Caco-2 (cell line): Measurements from ENCODE around the gene BICD2. TPM values are rescaled to one million over a fixed set of nuclear protein-coding genes. Genes with fewer than 3 reads are reported as not detected.

Experiments used
- BruUV-seq: library from RNA; stranded (reverse); fragments of 400-500 nt; replicated peaks from 2 replicates; lab custom pipeline; 2021; lab: Mats Ljungman, UMichigan
- CTCF ChIA-PET: fragments of 300-600 bp; sonication (Branson Sonifier 250); formaldehyde crosslinking; loops from one replicate; lab custom pipeline; 2022; ENCODE audit warnings: antibody characterized with exemption; lab: Charles Lee
- POLR2A ChIA-PET: fragments of 300-600 bp; sonication (Branson Sonifier 250); formaldehyde crosslinking; loops from one replicate; lab custom pipeline; 2022; ENCODE audit warnings: antibody characterized with exemption; lab: Charles Lee
- DNase-seq, 2 experiments: peaks; one replicate each; pipeline versions ENCODE4 v3.0.0 to v3.0.0-alpha.2; 2020 to 2022
- H3K27me3 ChIP-seq: replicated peaks from 2 replicates; pipeline ENCODE4 v1.6.0; 2011; ENCODE audit warnings: low read length; ENCODE audit not compliant: control insufficient read depth, insufficient read depth
- H3K36me3 ChIP-seq: 2 replicates; pipeline ENCODE4 v1.5.1; 2011; ENCODE audit warnings: low read length; ENCODE audit not compliant: control insufficient read depth, insufficient read depth
- H3K4me1 ChIP-seq: fragments of 250-450 bp; sonication (Bioruptor Pico); 2 replicates; pipeline ENCODE4 v1.5.1; 2020; ENCODE audit warnings: mild to moderate bottlenecking
- H3K4me3 ChIP-seq: 2 replicates; pipeline ENCODE4 v1.5.1; 2011; ENCODE audit warnings: low read depth, mild to moderate bottlenecking, control low read depth, low read length
- H3K9me3 ChIP-seq: fragments of 250-450 bp; sonication (Bioruptor Pico); 2 replicates; pipeline ENCODE4 v1.5.1; 2020; ENCODE audit warnings: mild to moderate bottlenecking, moderate library complexity
- H3K27ac Mint-ChIP-seq: one replicate; pipeline ENCODE4 v1.8.0; 2022; ENCODE audit warnings: mixed read lengths; ENCODE audit not compliant: unreplicated experiment
- H3K27me3 Mint-ChIP-seq: one replicate; pipeline ENCODE4 v1.8.0; 2022; ENCODE audit warnings: mixed read lengths; ENCODE audit not compliant: insufficient read depth, unreplicated experiment
- H3K36me3 Mint-ChIP-seq: one replicate; pipeline ENCODE4 v1.8.0; 2022; ENCODE audit warnings: mild to moderate bottlenecking, mixed read lengths; ENCODE audit not compliant: insufficient read depth, unreplicated experiment
- H3K4me1 Mint-ChIP-seq: one replicate; pipeline ENCODE4 v1.8.0; 2022; ENCODE audit warnings: low read depth, mixed read lengths; ENCODE audit not compliant: unreplicated experiment
- H3K4me3 Mint-ChIP-seq: one replicate; pipeline ENCODE4 v1.8.0; 2022; ENCODE audit warnings: mild to moderate bottlenecking, moderate library complexity, mixed read lengths; ENCODE audit not compliant: unreplicated experiment
- H3K9me3 Mint-ChIP-seq: one replicate; pipeline ENCODE4 v1.8.0; 2022; ENCODE audit warnings: mixed read lengths; ENCODE audit not compliant: unreplicated experiment
- intact Hi-C: fragments of 100-400 bp; cut with micrococcal nuclease; formaldehyde crosslinking; loops from one replicate; pipeline ENCODE4 v1.10.0; 2022; ENCODE audit not compliant: unreplicated experiment
- total RNA-seq: library from RNA; stranded (reverse); gene quantifications from 2 replicates; pipeline ENCODE4 v1.2.3, GENCODE V29; 2022
- TF ChIP-seq, protein P1 (sequence below), 2 experiments: fragments of 200-600 bp in 1 of 2; IDR thresholded peaks; 1 replicate in 1 of 2; 2 replicates in 1 of 2; pipeline versions ENCODE4 v1.5.1 to v1.8.0; 2011 to 2022; ENCODE audit warnings: antibody characterized with exemption in 1 of 2, control low read depth in 1 of 2, inconsistent platforms in 1 of 2, low read depth in 1 of 2, low read length in 1 of 2, mild to moderate bottlenecking in 1 of 2, moderate library complexity in 1 of 2; ENCODE audit not compliant: insufficient read depth in 1 of 2, severe bottlenecking in 1 of 2, unreplicated experiment in 1 of 2

The BICD2 gene
- total RNA-seq, 1 experiment from 2014 or later: 13.7 TPM

DNA sequence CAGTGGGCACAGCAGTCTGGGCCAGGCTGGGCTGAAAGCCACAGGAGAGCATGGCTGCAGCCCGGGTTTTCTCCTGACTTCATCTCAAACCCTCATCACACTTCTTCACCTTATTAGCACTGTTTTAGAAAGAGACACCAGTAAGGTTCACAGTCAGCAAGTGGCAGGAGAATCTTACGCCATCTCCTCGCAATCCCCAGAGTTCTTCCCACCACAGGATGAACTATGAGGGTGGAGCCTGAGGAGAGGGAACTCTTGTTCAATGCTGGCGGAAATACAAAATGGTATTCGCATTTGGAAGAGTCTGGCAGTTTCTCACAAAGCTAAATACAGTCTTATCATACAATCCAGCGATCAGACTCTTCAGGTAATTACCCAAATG is 14.7 kb downstream of the BICD2 start:
- intact Hi-C loops: no loop called here
- no TSS peak for BruUV-seq
- H3K36me3 ChIP-seq: no peaks in the 10 kb centered on the region
- Mint-ChIP-seq H3K27ac (no peak overlapping the region), H3K27me3 (no peaks in the 10 kb centered on the region), H3K9me3 (no peaks in the 10 kb centered on the region), H3K4me1 (no peaks in the 10 kb centered on the region), H3K4me3 (no peak overlapping the region), H3K36me3 (no peaks in the 10 kb centered on the region)
- ChIA-PET POLR2A (no interaction called here), CTCF (no interaction called here)
- H3K27me3 ChIP-seq: no peaks in the 10 kb centered on the region
- H3K4me1 ChIP-seq: peaks cover 7% of the 10 kb centered on the region; the same call in 1 of the 2 replicates
- no peak for DNase-seq
- no peaks in the 10 kb centered on the region for H3K9me3 ChIP-seq
- no peak overlapping the region for H3K4me3 ChIP-seq
- TF ChIP-seq, protein P1, sequence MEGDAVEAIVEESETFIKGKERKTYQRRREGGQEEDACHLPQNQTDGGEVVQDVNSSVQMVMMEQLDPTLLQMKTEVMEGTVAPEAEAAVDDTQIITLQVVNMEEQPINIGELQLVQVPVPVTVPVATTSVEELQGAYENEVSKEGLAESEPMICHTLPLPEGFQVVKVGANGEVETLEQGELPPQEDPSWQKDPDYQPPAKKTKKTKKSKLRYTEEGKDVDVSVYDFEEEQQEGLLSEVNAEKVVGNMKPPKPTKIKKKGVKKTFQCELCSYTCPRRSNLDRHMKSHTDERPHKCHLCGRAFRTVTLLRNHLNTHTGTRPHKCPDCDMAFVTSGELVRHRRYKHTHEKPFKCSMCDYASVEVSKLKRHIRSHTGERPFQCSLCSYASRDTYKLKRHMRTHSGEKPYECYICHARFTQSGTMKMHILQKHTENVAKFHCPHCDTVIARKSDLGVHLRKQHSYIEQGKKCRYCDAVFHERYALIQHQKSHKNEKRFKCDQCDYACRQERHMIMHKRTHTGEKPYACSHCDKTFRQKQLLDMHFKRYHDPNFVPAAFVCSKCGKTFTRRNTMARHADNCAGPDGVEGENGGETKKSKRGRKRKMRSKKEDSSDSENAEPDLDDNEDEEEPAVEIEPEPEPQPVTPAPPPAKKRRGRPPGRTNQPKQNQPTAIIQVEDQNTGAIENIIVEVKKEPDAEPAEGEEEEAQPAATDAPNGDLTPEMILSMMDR (IDR thresholded peaks at IDR 0.05; ENCODE audit: insufficient read depth in 1 of 2, low read depth in 1 of 2, low read length in 1 of 2, severe bottlenecking in 1 of 2, unreplicated experiment in 1 of 2): no peak

DNA sequence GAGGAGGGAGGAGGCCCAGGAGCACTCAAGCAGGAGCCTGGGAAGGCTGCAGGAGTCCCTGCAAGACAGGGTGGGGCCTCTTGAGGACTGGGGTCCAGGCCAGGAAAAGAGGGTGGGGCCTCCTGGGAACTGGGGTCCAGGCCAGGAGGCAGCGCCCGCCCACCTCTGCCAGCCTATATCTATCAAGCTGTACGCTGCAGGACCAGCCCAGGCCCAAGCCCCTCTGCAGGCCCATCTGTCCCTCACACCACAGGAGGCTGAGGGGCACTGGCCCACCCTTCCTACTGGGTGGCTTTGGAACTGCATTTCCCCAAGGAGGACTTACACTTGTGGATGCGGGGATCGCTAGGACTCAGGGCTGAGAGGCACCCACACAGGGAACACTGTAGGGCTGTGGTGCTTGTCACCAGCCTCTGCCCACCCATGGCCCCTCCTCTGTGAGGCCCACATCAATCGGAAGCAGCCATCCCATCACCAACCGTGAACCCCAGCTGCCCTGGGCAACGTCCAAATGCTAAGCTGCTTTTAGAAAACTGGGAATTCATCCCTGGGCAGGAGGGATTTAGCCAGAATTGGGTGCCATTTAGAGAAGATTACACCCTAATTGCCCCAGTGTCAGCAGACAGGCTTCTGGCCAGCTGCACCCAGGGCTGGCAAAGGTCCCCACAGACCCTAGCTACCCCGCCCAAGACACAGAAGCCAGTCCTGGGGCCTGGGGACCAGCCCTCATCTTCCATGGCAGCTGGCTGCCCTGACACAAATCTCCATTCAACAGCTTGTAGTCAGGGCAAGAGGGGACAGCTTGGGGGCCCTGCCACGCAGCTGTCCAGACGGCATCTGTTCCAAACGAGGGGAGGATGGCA is 15.3 kb downstream of the BICD2 start:
- H3K27ac Mint-ChIP-seq: no peak overlapping the region
- H3K36me3 Mint-ChIP-seq: no peaks in the 10 kb centered on the region
- no TSS peak for BruUV-seq
- H3K27me3 Mint-ChIP-seq: no peaks in the 10 kb centered on the region
- no peaks in the 10 kb centered on the region for H3K9me3 ChIP-seq
- no peaks in the 10 kb centered on the region for H3K4me1 Mint-ChIP-seq
- no peaks in the 10 kb centered on the region for H3K9me3 Mint-ChIP-seq
- H3K27me3 ChIP-seq: no peaks in the 10 kb centered on the region
- DNase-seq: no peak
- ChIA-PET POLR2A (no interaction called here), CTCF (no interaction called here)
- intact Hi-C loops: no loop called here
- no peaks in the 10 kb centered on the region for H3K36me3 ChIP-seq
- H3K4me1 ChIP-seq: peaks cover 7% of the 10 kb centered on the region; the same call in 1 of the 2 replicates
- no peak overlapping the region for H3K4me3 Mint-ChIP-seq
- no peak overlapping the region for H3K4me3 ChIP-seq
- TF ChIP-seq, protein P1 (IDR thresholded peaks at IDR 0.05; ENCODE audit: insufficient read depth in 1 of 2, low read depth in 1 of 2, low read length in 1 of 2, severe bottlenecking in 1 of 2, unreplicated experiment in 1 of 2): no peak

DNA sequence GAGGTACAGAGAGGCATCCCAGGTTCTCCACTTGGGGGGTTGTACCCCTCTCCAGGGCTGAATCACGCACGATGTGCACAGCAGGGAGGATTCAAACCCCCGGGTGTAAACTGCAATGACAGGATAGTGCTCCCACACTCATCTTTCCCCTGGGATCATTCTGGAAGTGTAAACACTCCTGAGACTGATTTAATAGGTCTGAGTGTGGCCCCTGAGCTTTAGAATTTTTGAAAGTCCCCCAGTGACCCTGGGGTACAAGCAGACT is 16.5 kb downstream of the BICD2 start:
- TF ChIP-seq, protein P1 (IDR thresholded peaks at IDR 0.05; ENCODE audit: insufficient read depth in 1 of 2, low read depth in 1 of 2, low read length in 1 of 2, severe bottlenecking in 1 of 2, unreplicated experiment in 1 of 2): no peak
- Mint-ChIP-seq H3K9me3 (no peaks in the 10 kb centered on the region), H3K4me1 (no peaks in the 10 kb centered on the region), H3K27me3 (no peaks in the 10 kb centered on the region), H3K27ac (no peak overlapping the region), H3K4me3 (no peak overlapping the region), H3K36me3 (no peaks in the 10 kb centered on the region)
- Histone ChIP-seq H3K27me3 (no peaks in the 10 kb centered on the region), H3K9me3 (no peaks in the 10 kb centered on the region), H3K4me1 (peaks cover 7% of the 10 kb centered on the region; the same call in 1 of the 2 replicates), H3K36me3 (no peaks in the 10 kb centered on the region), H3K4me3 (no peak overlapping the region)
- BruUV-seq: no TSS peak
- DNase-seq: no peak
- CTCF ChIA-PET: no interaction called here
- POLR2A ChIA-PET: no interaction called here
- intact Hi-C loops: no loop called here
